Measurements from ENCODE around the gene EPHA5.

DNA sequence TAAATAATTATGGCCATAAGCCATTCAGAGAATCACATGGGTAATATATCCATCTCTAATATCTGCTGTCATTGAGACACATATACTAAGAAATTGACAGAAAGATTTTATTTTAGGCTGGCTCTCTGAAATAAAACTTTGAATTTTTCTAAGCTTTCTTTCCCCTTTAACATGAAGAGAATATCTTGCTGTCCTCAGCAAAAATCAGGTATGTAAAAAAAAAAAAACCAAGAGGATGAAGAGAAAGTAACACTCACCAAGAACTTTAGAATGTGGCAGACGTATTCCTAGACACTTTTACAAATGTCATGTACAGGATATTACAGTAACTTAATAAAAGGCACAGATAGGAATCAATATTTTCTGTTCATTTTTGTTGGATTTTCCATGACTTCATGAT, 65.8 kb downstream of the EPHA5 start:
- TF ChIP-seq EP300 (IDR thresholded peaks at IDR 0.05) (no peak), CTCF (IDR thresholded peaks at IDR 0.05) (no peak)
